SK-N-MC (cell line): ENCODE measurements around the gene VPS33A.

Source experiments
- DNase-seq: peaks from one replicate; pipeline ENCODE4 v3.0.0-alpha.2; 2011; ENCODE audit warnings: low read depth, low spot score
- H3K27ac ChIP-seq: fragments of 200-600 bp; sonication (generic); 2 replicates; pipeline ENCODE4 v1.5.1; 2016; ENCODE audit warnings: mixed run types
- H3K36me3 ChIP-seq: fragments of 200-600 bp; sonication (generic); 2 replicates; pipeline ENCODE4 v1.6.1; 2017; ENCODE audit warnings: antibody characterized with exemption, low read length, mixed read lengths; ENCODE audit not compliant: insufficient read depth
- H3K4me3 ChIP-seq: fragments of 200-600 bp; sonication (generic); 2 replicates; pipeline ENCODE4 v1.5.1; 2016
- H3K9ac ChIP-seq: fragments of 200-600 bp; sonication (generic); 2 replicates; pipeline ENCODE4 v1.8.0; 2017; ENCODE audit warnings: mixed run types, mixed read lengths; ENCODE audit not compliant: insufficient read length
- H3K9me3 ChIP-seq: fragments of 200-600 bp; sonication (generic); 2 replicates; pipeline ENCODE4 v1.6.1; 2017; ENCODE audit warnings: low read depth, mild to moderate bottlenecking, antibody characterized with exemption, low read length, moderate library complexity, mixed read lengths
- EZH2 ChIP-seq: fragments of 200-600 bp; sonication (generic); IDR thresholded peaks from one replicate; pipeline ENCODE4 v1.6.1; 2017; ENCODE audit warnings: antibody characterized with exemption
- FOXP2 ChIP-seq: optimal IDR thresholded peaks from 2 replicates; pipeline ENCODE3; 2011; ENCODE audit warnings: mild to moderate bottlenecking, moderate library complexity; ENCODE audit not compliant: insufficient read depth; ENCODE audit errors: extremely low read length, control extremely low read depth
- POLR2AphosphoS5 ChIP-seq: IDR thresholded peaks from 2 replicates; pipeline ENCODE4 v1.6.1; 2012; ENCODE audit warnings: mild to moderate bottlenecking, low read depth, low read length, borderline replicate concordance

Gene VPS33A

DNA sequence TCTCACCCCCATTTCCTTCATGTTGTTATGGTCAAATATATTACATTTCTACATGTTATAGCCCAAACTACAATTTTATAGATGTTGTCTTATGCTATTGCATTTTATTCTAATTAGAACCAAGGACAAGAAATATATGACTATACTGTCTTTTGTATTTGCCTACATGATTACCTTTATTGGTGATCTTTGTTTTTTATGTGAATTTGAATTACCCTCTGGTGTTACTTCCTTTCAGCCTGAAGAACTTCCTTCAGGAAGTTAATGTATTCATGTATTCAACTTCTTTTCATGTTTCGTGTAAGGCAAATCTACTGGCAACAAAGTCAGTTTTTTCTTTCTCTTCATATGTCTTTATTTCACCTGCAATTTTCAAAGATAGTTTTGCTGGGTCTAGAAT, 71.5 kb downstream of the VPS33A start:
- H3K27ac ChIP-seq, result no peak overlapping the region
- H3K36me3 ChIP-seq, result no peaks in the 10 kb centered on the region
- H3K9me3 ChIP-seq, result no peaks in the 10 kb centered on the region; the same call in 1 of the 2 replicates
- TF ChIP-seq EZH2, result no peak
- no peak for TF ChIP-seq FOXP2
- no peak for TF ChIP-seq POLR2AphosphoS5
- no peak overlapping the region for H3K9ac ChIP-seq
- H3K4me3 ChIP-seq, result no peak overlapping the region
- no peak for DNase-seq

DNA sequence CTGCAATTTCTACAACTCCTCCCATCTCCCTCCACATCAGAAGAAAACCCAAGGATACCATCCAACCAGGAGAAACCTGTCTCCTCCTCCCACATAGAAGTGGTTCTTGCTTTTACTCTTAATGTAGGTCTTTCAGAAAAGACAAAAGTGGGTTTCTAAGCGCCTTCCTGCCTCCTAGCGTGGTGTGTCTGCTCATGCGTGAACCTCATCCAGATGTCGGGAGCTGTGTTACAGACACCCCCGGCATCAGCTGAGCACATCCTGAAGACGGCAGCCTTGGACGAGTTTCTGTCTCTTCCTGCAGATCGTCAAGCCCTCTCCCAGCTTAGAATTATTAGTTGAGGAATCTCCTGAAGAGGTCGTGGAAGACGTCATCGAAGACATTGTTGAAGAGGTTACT, 73.9 kb downstream of the VPS33A start:
- H3K4me3 ChIP-seq, result no peak overlapping the region
- H3K36me3 ChIP-seq, result no peaks in the 10 kb centered on the region
- no peak overlapping the region for H3K27ac ChIP-seq
- TF ChIP-seq FOXP2 (no peak), EZH2 (no peak)
- no peaks in the 10 kb centered on the region; the same call in 1 of the 2 replicates for H3K9me3 ChIP-seq
- no peak for DNase-seq
- no peak overlapping the region for H3K9ac ChIP-seq

DNA sequence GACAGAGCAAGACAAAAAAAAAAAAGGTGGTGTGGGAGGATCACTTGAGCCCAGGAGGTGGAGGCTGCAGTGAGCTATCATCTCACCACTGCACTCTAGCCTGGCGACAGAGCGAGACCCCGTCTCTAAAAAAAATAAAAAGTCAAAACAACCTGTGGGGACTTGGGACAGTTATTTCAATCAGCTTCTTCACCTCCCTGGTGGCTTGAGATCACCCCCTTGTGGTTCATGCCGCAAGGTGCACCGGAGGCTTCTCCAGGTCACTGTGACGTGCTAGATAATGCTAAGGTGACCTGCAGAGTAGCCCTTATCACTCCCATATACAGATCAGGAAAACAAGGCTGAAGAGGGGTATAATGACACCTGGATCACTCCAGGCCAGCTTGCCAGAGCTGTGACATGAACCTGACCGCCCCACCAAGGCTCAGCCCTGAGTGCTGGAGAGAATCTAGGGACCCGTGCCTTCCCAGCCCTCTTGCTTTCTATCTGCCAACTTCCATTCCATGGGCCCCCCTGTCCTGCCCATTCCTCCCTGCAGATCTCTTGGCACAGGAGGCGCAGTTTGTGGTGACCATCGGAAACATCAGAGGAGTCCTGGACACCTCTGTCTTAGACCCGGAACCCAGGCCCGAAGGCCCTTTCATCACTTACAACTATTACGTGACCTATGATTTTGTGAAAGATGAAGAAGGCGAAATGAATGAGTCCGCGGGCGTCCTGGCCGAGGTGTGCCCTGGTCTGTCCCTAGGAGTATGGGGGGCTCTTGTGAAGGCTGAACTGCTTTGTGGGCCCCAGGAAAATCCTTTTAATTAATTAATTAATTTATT, 75.2 kb downstream of the VPS33A start:
- TF ChIP-seq EZH2, result no peak
- no peaks in the 10 kb centered on the region for H3K36me3 ChIP-seq
- H3K4me3 ChIP-seq, result no peak overlapping the region
- H3K27ac ChIP-seq, result no peak overlapping the region
- H3K9me3 ChIP-seq, result no peaks in the 10 kb centered on the region; the same call in 1 of the 2 replicates
- H3K9ac ChIP-seq, result no peak overlapping the region
- DNase-seq, result no peak

DNA sequence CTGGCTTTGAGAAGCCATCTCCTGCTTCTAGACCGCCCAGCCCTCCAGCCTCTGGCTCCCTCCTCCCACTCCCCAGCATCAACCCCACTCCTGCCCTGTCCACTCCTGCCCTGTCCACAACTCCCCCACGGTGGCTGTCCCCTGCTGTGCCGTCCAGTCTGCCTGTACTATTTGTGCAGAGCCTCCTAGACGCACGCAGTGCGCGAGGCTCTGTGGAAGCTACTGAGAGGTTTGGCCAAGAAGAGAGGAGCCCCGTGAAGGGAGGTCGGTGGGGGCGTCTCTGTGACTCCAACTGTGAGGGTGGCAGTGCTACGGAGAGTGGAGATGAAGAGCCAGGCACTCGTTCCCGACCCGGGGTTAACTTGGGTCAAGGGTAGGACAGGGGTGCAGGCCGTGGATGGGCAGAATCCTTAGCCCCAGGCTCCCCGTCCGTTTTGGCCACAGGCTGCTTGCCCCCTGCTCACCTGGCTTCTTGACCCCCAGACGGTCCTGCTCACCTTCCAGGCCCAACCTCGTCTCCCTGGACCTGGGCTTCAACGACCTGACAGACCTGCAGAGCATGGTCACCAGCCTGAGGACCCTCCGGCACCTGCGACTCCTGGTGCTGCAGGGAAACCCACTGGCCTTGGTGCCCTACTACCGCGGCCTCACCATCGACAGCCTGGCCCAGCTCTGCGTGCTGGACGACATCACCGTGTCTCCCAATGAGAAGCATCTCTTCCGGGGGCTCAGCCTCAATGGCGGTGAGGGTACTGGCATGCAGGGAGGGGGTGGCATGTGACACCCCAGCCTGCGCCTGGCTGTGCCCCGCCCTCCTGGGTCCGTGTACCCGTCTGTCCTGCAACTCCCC, 76.4 kb downstream of the VPS33A start:
- H3K4me3 ChIP-seq, result no peak overlapping the region

GRCh38 chr12:122187466-122187865, 78.8 kb downstream of the VPS33A start:
- TF ChIP-seq EZH2, result no peak
- TF ChIP-seq POLR2AphosphoS5, result no peak
- TF ChIP-seq FOXP2, result no peak
- no peaks in the 10 kb centered on the region for H3K36me3 ChIP-seq
- DNase-seq, result no peak
- no peak overlapping the region for H3K4me3 ChIP-seq
- H3K27ac ChIP-seq, result no peak overlapping the region
- no peaks in the 10 kb centered on the region for H3K9me3 ChIP-seq
- no peak overlapping the region for H3K9ac ChIP-seq

More for the DNA sequence above, 76.4 kb downstream of the VPS33A start:
- DNase-seq, result no peak
- Histone ChIP-seq H3K27ac (no peak overlapping the region), H3K36me3 (no peaks in the 10 kb centered on the region), H3K9me3 (no peaks in the 10 kb centered on the region), H3K9ac (no peak overlapping the region)
- TF ChIP-seq EZH2, result no peak
- TF ChIP-seq FOXP2, result no peak
- no peak for TF ChIP-seq POLR2AphosphoS5

DNA sequence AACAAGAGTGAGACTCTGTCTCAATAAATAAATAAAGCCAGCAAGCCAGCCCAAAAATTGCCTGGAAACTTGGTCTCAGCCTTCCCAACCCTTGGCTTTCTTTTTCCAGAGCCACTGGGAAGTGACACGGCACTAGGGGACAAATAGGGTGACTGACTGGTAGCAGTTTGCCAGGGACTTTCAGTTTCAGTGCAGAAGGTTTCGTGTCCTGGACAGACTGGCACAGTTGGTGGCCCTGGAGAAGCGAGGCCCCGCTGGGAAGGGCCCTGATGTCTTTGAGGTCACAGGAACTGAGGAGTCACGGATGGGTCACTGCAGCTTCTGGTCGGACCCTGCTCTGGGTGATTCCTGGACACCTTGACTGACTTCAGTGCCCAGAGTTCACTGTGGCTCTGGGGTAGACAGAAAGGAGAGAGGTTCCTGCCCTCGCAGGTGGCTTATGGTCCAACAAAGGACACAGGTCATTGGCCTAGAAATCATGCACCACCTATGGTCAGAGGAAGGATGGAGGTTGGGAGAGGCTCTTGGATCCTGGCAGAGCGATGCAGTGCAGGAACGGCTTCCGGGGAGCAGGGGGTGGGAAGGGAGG, 80.7 kb downstream of the VPS33A start:
- no peak for DNase-seq
- TF ChIP-seq EZH2, result no peak
- Histone ChIP-seq H3K9ac (no peak overlapping the region), H3K9me3 (no peaks in the 10 kb centered on the region), H3K36me3 (no peaks in the 10 kb centered on the region), H3K27ac (no peak overlapping the region), H3K4me3 (no peak overlapping the region)

DNA sequence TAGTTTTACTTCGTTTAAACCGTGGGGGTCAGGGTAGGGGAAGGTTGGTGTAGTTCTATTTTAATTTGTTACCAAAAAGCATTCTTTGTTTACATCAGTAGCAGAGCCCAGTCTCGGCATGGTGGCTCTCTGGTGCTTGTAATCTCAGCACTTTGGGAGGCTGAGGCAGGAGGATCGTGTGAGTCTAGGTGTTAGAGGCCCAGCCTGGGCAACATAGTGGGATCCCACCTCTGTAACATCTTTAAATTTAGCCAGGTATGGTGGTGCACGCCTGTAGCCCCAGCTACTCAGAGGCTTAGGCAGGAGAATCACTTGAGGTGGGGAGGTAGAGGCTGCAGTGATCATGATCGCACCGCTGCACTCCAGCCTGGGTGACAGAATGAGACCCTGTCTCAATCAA, 81.2 kb downstream of the VPS33A start:
- TF ChIP-seq POLR2AphosphoS5, result no peak
- no peak for TF ChIP-seq EZH2
- no peak for TF ChIP-seq FOXP2
- DNase-seq, result no peak
- no peak overlapping the region for H3K9ac ChIP-seq
- H3K27ac ChIP-seq, result no peak overlapping the region
- no peaks in the 10 kb centered on the region for H3K9me3 ChIP-seq
- no peaks in the 10 kb centered on the region for H3K36me3 ChIP-seq
- H3K4me3 ChIP-seq, result no peak overlapping the region

- no peak overlapping the region for H3K4me3 ChIP-seq
- TF ChIP-seq EZH2, result no peak
- TF ChIP-seq FOXP2, result no peak
- no peak for TF ChIP-seq POLR2AphosphoS5
- H3K27ac ChIP-seq, result no peak overlapping the region
- no peaks in the 10 kb centered on the region for H3K9me3 ChIP-seq
- DNase-seq, result no peak
- no peak overlapping the region for H3K9ac ChIP-seq
- H3K36me3 ChIP-seq, result no peaks in the 10 kb centered on the region
Observed at GRCh38 chr12:122184517-122184916, 81.8 kb downstream of the VPS33A start.
